ENCODE data around the gene GNG10. TPM values are rescaled to one million over a fixed set of nuclear protein-coding genes. Genes with fewer than 3 reads are reported as not detected.

GNG10 gene
- total and polyA plus RNA-seq, 9 of the 15 experiments (the other 6 are each of a cell fraction or from before 2014, with no cell fraction given): 13.1 to 37.8 (median 28.4) TPM

GRCh38 chr9:111644195-111644772 lies 17.1 kb upstream of the GNG10 start (continued):
- TF ChIP-seq ELF1 (tag; IDR thresholded peaks at IDR 0.05): no peak
- TF ChIP-seq CBX8 (IDR thresholded peaks at IDR 0.05; ENCODE audit: borderline replicate concordance, extremely low read depth, low read depth, low read length, poor library complexity, severe bottlenecking): no peak
- peak; percentile 47; the same call in 1 of the 2 replicates for TF ChIP-seq FOSL1 (tag; conservative IDR thresholded peaks at IDR 0.05)
- no peak for TF ChIP-seq BCOR (IDR thresholded peaks at IDR 0.05)
- TF ChIP-seq, protein P1, sequence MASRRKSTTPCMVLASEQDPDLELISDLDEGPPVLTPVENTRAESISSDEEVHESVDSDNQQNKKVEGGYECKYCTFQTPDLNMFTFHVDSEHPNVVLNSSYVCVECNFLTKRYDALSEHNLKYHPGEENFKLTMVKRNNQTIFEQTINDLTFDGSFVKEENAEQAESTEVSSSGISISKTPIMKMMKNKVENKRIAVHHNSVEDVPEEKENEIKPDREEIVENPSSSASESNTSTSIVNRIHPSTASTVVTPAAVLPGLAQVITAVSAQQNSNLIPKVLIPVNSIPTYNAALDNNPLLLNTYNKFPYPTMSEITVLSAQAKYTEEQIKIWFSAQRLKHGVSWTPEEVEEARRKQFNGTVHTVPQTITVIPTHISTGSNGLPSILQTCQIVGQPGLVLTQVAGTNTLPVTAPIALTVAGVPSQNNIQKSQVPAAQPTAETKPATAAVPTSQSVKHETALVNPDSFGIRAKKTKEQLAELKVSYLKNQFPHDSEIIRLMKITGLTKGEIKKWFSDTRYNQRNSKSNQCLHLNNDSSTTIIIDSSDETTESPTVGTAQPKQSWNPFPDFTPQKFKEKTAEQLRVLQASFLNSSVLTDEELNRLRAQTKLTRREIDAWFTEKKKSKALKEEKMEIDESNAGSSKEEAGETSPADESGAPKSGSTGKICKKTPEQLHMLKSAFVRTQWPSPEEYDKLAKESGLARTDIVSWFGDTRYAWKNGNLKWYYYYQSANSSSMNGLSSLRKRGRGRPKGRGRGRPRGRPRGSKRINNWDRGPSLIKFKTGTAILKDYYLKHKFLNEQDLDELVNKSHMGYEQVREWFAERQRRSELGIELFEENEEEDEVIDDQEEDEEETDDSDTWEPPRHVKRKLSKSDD (conservative IDR thresholded peaks at IDR 0.05; ENCODE audit: low read length): no peak
- TF ChIP-seq, protein P2, sequence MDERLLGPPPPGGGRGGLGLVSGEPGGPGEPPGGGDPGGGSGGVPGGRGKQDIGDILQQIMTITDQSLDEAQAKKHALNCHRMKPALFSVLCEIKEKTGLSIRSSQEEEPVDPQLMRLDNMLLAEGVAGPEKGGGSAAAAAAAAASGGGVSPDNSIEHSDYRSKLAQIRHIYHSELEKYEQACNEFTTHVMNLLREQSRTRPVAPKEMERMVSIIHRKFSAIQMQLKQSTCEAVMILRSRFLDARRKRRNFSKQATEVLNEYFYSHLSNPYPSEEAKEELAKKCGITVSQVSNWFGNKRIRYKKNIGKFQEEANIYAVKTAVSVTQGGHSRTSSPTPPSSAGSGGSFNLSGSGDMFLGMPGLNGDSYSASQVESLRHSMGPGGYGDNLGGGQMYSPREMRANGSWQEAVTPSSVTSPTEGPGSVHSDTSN (CRISPR knock-in tag; IDR thresholded peaks at IDR 0.05; ENCODE audit: low read depth): no peak
- TF ChIP-seq, protein P2 (tag; conservative IDR thresholded peaks at IDR 0.05; ENCODE audit: low read depth): peak; percentile 51
- TF ChIP-seq ZNF696 (CRISPR knock-in tag; conservative IDR thresholded peaks at IDR 0.05): no peak
- TF ChIP-seq NFIX (CRISPR knock-in tag; IDR thresholded peaks at IDR 0.05; ENCODE audit: low read depth): no peak
- no peak for TF ChIP-seq SMAD2 (IDR thresholded peaks at IDR 0.05; ENCODE audit: low read depth, low read length)
- TF ChIP-seq, protein P3, sequence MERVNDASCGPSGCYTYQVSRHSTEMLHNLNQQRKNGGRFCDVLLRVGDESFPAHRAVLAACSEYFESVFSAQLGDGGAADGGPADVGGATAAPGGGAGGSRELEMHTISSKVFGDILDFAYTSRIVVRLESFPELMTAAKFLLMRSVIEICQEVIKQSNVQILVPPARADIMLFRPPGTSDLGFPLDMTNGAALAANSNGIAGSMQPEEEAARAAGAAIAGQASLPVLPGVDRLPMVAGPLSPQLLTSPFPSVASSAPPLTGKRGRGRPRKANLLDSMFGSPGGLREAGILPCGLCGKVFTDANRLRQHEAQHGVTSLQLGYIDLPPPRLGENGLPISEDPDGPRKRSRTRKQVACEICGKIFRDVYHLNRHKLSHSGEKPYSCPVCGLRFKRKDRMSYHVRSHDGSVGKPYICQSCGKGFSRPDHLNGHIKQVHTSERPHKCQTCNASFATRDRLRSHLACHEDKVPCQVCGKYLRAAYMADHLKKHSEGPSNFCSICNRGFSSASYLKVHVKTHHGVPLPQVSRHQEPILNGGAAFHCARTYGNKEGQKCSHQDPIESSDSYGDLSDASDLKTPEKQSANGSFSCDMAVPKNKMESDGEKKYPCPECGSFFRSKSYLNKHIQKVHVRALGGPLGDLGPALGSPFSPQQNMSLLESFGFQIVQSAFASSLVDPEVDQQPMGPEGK (CRISPR knock-in tag; IDR thresholded peaks at IDR 0.05; ENCODE audit: borderline replicate concordance): no peak
- TF ChIP-seq SMAD3 (CRISPR knock-in tag; conservative IDR thresholded peaks at IDR 0.05): peak; percentile 23; the same call in 1 of the 2 replicates
- no peak for TF ChIP-seq MIER1 (IDR thresholded peaks at IDR 0.05; ENCODE audit: low read depth)
- TF ChIP-seq CHD4 (IDR thresholded peaks at IDR 0.05; ENCODE audit: insufficient read depth, insufficient replicate concordance, low read depth, low read length, poor library complexity, severe bottlenecking): no peak
- TF ChIP-seq CTBP1 (IDR thresholded peaks at IDR 0.05; ENCODE audit: borderline replicate concordance): peak; percentile 54; the same call in 1 of the 2 replicates
- TF ChIP-seq RUNX1 (IDR thresholded peaks at IDR 0.05; ENCODE audit: low read depth): no peak
- TF ChIP-seq TFAM (CRISPR knock-in tag; conservative IDR thresholded peaks at IDR 0.05): no peak
- TF ChIP-seq ARID2 (IDR thresholded peaks at IDR 0.05): no peak
- TF ChIP-seq ZNF282 (CRISPR knock-in tag; IDR thresholded peaks at IDR 0.05): no peak
- no peak for TF ChIP-seq HDAC6 (IDR thresholded peaks at IDR 0.05; ENCODE audit: low read depth, low read length)
- TF ChIP-seq CXXC5 (CRISPR knock-in tag; IDR thresholded peaks at IDR 0.05): peak; percentile 64
- TF ChIP-seq NCOA4 (IDR thresholded peaks at IDR 0.05; ENCODE audit: partially characterized antibody): no peak
- no peak for TF ChIP-seq ZNF444 (CRISPR knock-in tag; IDR thresholded peaks at IDR 0.05)

Data from K562 (cell line).